ENCODE data around the gene PRR23C. TPM values are rescaled to one million over a fixed set of nuclear protein-coding genes. Genes with fewer than 3 reads are reported as not detected.
"Not testable (repeated sequence)": the region's sequence is repeated elsewhere in the genome, so short reads cannot be mapped to it uniquely, and the experiment has no call there.

Gene PRR23C
- total and polyA plus RNA-seq, 8 donors: not detected

GRCh38 chr3:139052802-139053600 lies 8.3 kb upstream of the PRR23C start:
- Histone ChIP-seq H3K9me3 (peaks cover 0 to 36% (median 18%) of the 10 kb centered on the region in 4 donors), H3K27me3 (no peaks in the 10 kb centered on the region), H3K36me3 (no peaks in the 10 kb centered on the region), H3K4me1 (no peaks in the 10 kb centered on the region), H3K4me3 (no peak overlapping the region), H3K27ac (no peak overlapping the region)
- DNase-seq: no peak
- TF ChIP-seq EP300 (IDR thresholded peaks at IDR 0.05) (no peak), CTCF (IDR thresholded peaks at IDR 0.05) (no peak), POLR2A (IDR thresholded peaks at IDR 0.05) (no peak), POLR2AphosphoS5 (IDR thresholded peaks at IDR 0.05) (no peak)
- intact Hi-C loops (cut with DNase I; ENCODE audit: low total_unique reads): no loop called here
- 62 to 73% (median 71%) methylated on average over 2 of the region's 2 CpGs for WGBS, 5 donors

- WGBS, 5 donors: 66 to 82% (median 76%) methylated on average over 38 to 50 of the region's 50 CpGs
- intact Hi-C loops (cut with DNase I; ENCODE audit: low total_unique reads): no loop called here
- Histone ChIP-seq H3K4me3 (no peak overlapping the region), H3K4me1 (no peaks in the 10 kb centered on the region), H3K27ac (no peak overlapping the region), H3K27me3 (peaks cover 0 to 18% (median 0%) of the 10 kb centered on the region in 3 donors), H3K36me3 (no peaks in the 10 kb centered on the region), H3K9me3 (peaks cover 0 to 37% (median 26%) of the 10 kb centered on the region in 4 donors)
- no peak for DNase-seq
- TF ChIP-seq CTCF (IDR thresholded peaks at IDR 0.05) (no peak), EP300 (IDR thresholded peaks at IDR 0.05) (no peak), POLR2AphosphoS5 (IDR thresholded peaks at IDR 0.05) (no peak), POLR2A (IDR thresholded peaks at IDR 0.05) (no peak)
Observed at GRCh38 chr3:139043554-139044365, 932 bp downstream of the PRR23C start.

- Histone ChIP-seq H3K4me1 (no peaks in the 10 kb centered on the region), H3K4me3 (no peak overlapping the region), H3K36me3 (no peaks in the 10 kb centered on the region), H3K9me3 (peaks cover 0 to 4% (median 0%) of the 10 kb centered on the region in 4 donors), H3K27ac (no peak overlapping the region), H3K27me3 (no peaks in the 10 kb centered on the region)
- no peak for DNase-seq
- TF ChIP-seq POLR2AphosphoS5 (IDR thresholded peaks at IDR 0.05) (no peak), EP300 (IDR thresholded peaks at IDR 0.05) (no peak)
- intact Hi-C loops (cut with DNase I; ENCODE audit: low total_unique reads): no loop called here
- 46 to 76% (median 53%) methylated on average over 6 of the region's 6 CpGs for WGBS, 5 donors
Observed at GRCh38 chr3:139037478-139037877, 7.2 kb downstream of the PRR23C start.

GRCh38 chr3:139032326-139033002 lies 12.2 kb downstream of the PRR23C start:
- peaks cover 0 to 25% (median 15%) of the 10 kb centered on the region in 4 donors for H3K9me3 ChIP-seq
- intact Hi-C loops (cut with DNase I; ENCODE audit: low total_unique reads): no loop called here
- DNase-seq: no peak
- no peak overlapping the region for H3K27ac ChIP-seq
- H3K4me1 ChIP-seq: no peaks in the 10 kb centered on the region
- no peak overlapping the region for H3K4me3 ChIP-seq
- H3K27me3 ChIP-seq: no peaks in the 10 kb centered on the region
- H3K36me3 ChIP-seq: no peaks in the 10 kb centered on the region
- 46 to 77% (median 70%) methylated on average over 2 of the region's 2 CpGs for WGBS, 5 donors
- TF ChIP-seq EP300 (IDR thresholded peaks at IDR 0.05): no peak
- no peak for TF ChIP-seq POLR2AphosphoS5 (IDR thresholded peaks at IDR 0.05)

- peaks cover 0 to 25% (median 15%) of the 10 kb centered on the region in 4 donors for H3K9me3 ChIP-seq
- DNase-seq; H3K27me3 ChIP-seq; H3K4me3 ChIP-seq; intact Hi-C loops (cut with DNase I; ENCODE audit: low total_unique reads); H3K4me1 ChIP-seq; H3K36me3 ChIP-seq; H3K27ac ChIP-seq: not testable (repeated sequence)
Observed at GRCh38 chr3:139030576-139030975, 14.1 kb downstream of the PRR23C start.

Measured in stomach (tissue), 9 donors.